Tibial artery (tissue), 4 donors: ENCODE measurements around the gene RNF112.

Experiments
- DNase-seq, 2 donors: peaks; one replicate each; pipeline ENCODE4 v3.0.0-alpha.2; 2019
- H3K27ac ChIP-seq, 2 donors: fragments of 200-600 bp; sonication (generic) in 1 of 2; 1 replicate in 1 of 2; 2 replicates in 1 of 2; pipeline ENCODE4 v1.5.1; 2018 to 2019; ENCODE audit warnings: mild to moderate bottlenecking in 1 of 2
- H3K27me3 ChIP-seq, 2 donors: fragments of 200-600 bp; sonication (generic) in 1 of 2; one replicate each; pipeline versions ENCODE4 v1.5.1 to v1.6.0; 2016 to 2019
- H3K36me3 ChIP-seq, 3 donors: fragments of 200-600 bp; sonication (generic) in 2 of 3; one replicate each; pipeline ENCODE4 v1.5.1; 2016 to 2019; ENCODE audit warnings: mild to moderate bottlenecking in 2 of 3
- H3K4me1 ChIP-seq, 4 donors: fragments of 200-600 bp; sonication (generic) in 2 of 4; 1 replicate in 3 of 4; 2 replicates in 1 of 4; pipeline ENCODE4 v1.5.1; 2016 to 2019
- H3K4me3 ChIP-seq, 2 donors: fragments of 200-600 bp; sonication (generic) in 1 of 2; 1 replicate in 1 of 2; 2 replicates in 1 of 2; pipeline ENCODE4 v1.5.1; 2018 to 2019; ENCODE audit warnings: mild to moderate bottlenecking in 2 of 2
- H3K9me3 ChIP-seq, 3 donors: fragments of 200-600 bp; sonication (generic) in 1 of 3; one replicate each; pipeline ENCODE4 v1.5.1; 2016 to 2019
- CTCF ChIP-seq, 2 experiments: fragments of 200-600 bp in 1 of 2; fragments of 450-650 bp in 1 of 2; IDR thresholded peaks; one replicate each; pipeline ENCODE4 v1.5.1; 2017 to 2019; ENCODE audit warnings: antibody characterized with exemption in 2 of 2, mild to moderate bottlenecking in 1 of 2, moderate library complexity in 1 of 2
- intact Hi-C: fragments of 100-400 bp; cut with DNase I; formaldehyde crosslinking; loops from one replicate; pipeline ENCODE4 v1.15.0; 2023; ENCODE audit warnings: low total_unique reads

The RNF112 gene

GRCh38 chr17:19405114-19405513 lies 5.9 kb upstream of the RNF112 start:
- TF ChIP-seq CTCF (IDR thresholded peaks at IDR 0.05) = no peak
- H3K27ac ChIP-seq = no peak overlapping the region
- H3K9me3 ChIP-seq = no peaks in the 10 kb centered on the region
- no peak for DNase-seq
- H3K4me3 ChIP-seq = no peak overlapping the region
- H3K36me3 ChIP-seq = no peaks in the 10 kb centered on the region
- peaks cover 0 to under 1% (median 0%) of the 10 kb centered on the region in 4 donors for H3K4me1 ChIP-seq
- no peaks in the 10 kb centered on the region for H3K27me3 ChIP-seq
- intact Hi-C loops = no loop called here

GRCh38 chr17:19407601-19408345 lies 3.3 kb upstream of the RNF112 start:
- no peak for DNase-seq
- H3K36me3 ChIP-seq = no peaks in the 10 kb centered on the region
- H3K9me3 ChIP-seq = no peaks in the 10 kb centered on the region
- H3K27ac ChIP-seq = no peak overlapping the region
- H3K27me3 ChIP-seq = no peaks in the 10 kb centered on the region
- TF ChIP-seq CTCF (IDR thresholded peaks at IDR 0.05) = no peak
- H3K4me1 ChIP-seq = peaks cover 0 to 18% (median 8%) of the 10 kb centered on the region in 4 donors
- H3K4me3 ChIP-seq = no peak overlapping the region
- intact Hi-C loops = no loop called here

GRCh38 chr17:19408346-19408710 lies 2.7 kb upstream of the RNF112 start:
- no peaks in the 10 kb centered on the region for H3K9me3 ChIP-seq
- DNase-seq = no peak
- H3K27ac ChIP-seq = no peak overlapping the region
- H3K27me3 ChIP-seq = no peaks in the 10 kb centered on the region
- no peaks in the 10 kb centered on the region for H3K36me3 ChIP-seq
- no peak overlapping the region for H3K4me3 ChIP-seq
- peaks cover 0 to 18% (median 8%) of the 10 kb centered on the region in 4 donors for H3K4me1 ChIP-seq
- TF ChIP-seq CTCF (IDR thresholded peaks at IDR 0.05) = no peak
- intact Hi-C loops = no loop called here

GRCh38 chr17:19409066-19409465 lies 2.0 kb upstream of the RNF112 start:
- Histone ChIP-seq H3K27ac (no peak overlapping the region), H3K4me1 (peaks cover 0 to 18% (median 8%) of the 10 kb centered on the region in 4 donors), H3K9me3 (no peaks in the 10 kb centered on the region), H3K4me3 (no peak overlapping the region), H3K27me3 (no peaks in the 10 kb centered on the region), H3K36me3 (no peaks in the 10 kb centered on the region)
- no peak for TF ChIP-seq CTCF (IDR thresholded peaks at IDR 0.05)
- no peak for DNase-seq
- intact Hi-C loops = no loop called here

GRCh38 chr17:19409509-19409908 lies 1.5 kb upstream of the RNF112 start:
- peaks cover 0 to 18% (median 8%) of the 10 kb centered on the region in 4 donors for H3K4me1 ChIP-seq
- H3K4me3 ChIP-seq = no peak overlapping the region
- no peak for TF ChIP-seq CTCF (IDR thresholded peaks at IDR 0.05)
- no peak overlapping the region for H3K27ac ChIP-seq
- no peaks in the 10 kb centered on the region for H3K36me3 ChIP-seq
- intact Hi-C loops = no loop called here
- no peak for DNase-seq
- H3K27me3 ChIP-seq = no peaks in the 10 kb centered on the region
- H3K9me3 ChIP-seq = no peaks in the 10 kb centered on the region
